ENCODE measurements around the gene MASP1.

Gene MASP1

DNA sequence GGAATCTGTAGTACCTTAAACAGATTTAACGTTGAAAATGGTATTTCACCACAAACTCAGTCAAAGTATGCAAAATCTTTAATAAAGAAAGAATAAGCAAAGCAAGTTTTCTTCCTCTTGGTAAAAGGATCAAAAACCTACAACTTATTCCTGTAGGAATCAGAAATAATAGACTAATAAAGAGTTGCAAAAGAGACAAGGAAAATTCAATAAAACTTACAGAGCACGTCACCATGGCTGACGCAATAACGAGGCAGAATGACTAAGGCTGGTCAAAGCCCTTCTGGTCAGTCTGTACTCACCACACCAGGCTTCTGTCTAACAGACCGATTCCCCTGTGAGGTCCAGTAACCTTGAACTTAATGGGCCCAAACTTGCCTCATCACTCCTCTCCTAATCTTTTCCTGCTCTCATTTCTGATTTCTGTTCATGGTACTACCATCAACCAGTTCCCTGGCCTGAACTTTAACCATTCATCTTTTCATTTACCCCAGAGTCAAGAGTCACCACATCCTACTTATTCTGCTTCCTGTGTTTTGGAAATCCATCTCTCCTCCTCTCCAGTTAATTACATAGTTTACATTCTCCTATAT lies 5.0 kb downstream of the MASP1 start:
- Mint-ChIP-seq H3K36me3 (no peaks in the 10 kb centered on the region), H3K9me3 (no peaks in the 10 kb centered on the region), H3K4me1 (no peaks in the 10 kb centered on the region), H3K4me3 (no peak overlapping the region), H3K27me3 (peaks cover 5% of the 10 kb centered on the region), H3K27ac (no peak overlapping the region)

DNA sequence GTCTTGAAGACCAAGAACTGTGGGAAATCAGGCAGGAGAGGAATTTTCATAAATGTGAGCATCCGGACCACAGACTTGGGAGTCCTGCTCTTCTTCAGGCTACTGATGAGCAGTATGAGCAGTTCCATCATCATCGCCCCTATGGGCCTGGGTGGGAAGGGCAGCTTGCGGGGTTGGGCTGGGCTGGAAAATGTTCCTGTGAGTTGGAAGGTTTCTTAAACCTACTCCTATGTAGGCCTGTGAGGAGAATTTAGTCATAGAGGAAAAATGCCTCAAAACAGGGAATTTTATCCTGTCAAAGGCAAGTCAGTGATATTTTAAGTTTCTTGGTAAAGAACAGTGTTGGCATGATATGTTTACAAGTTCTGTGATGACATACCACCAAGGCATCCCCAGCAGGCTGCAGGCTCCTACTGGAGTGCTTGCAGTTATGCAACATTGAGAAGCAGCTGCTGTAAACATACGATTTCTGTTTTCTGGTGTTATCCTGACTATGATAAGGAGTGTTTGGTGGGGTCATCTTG lies 10.3 kb downstream of the MASP1 start:
- Mint-ChIP-seq H3K4me3 (no peak overlapping the region), H3K27ac (no peak overlapping the region), H3K27me3 (peaks cover 9% of the 10 kb centered on the region)

DNA sequence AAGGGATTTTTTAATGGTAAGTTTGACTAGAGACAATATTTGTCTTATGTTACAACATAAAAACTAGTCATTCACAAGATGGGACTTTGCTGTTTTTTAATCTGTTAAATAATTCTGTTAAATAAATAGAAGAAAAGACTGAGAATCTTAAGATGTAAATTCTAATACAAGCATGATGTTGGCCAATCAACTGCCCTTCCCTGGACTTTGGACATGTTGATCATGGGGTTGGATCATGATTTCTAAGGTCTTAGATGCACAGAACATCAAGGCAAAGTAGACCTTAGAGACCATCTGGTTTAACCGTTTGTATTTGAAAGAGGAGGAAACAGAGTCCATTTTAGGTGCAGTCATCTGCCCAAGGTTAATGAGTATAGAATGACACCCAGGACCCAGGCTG lies 10.9 kb downstream of the MASP1 start:
- no peak overlapping the region for H3K27ac Mint-ChIP-seq
- H3K36me3 Mint-ChIP-seq = no peaks in the 10 kb centered on the region
- no peaks in the 10 kb centered on the region for H3K9me3 Mint-ChIP-seq
- no peaks in the 10 kb centered on the region for H3K4me1 Mint-ChIP-seq
- H3K4me3 Mint-ChIP-seq = no peak overlapping the region
- peaks cover 9% of the 10 kb centered on the region for H3K27me3 Mint-ChIP-seq

More for the DNA sequence above, 10.3 kb downstream of the MASP1 start:
- Mint-ChIP-seq H3K9me3 (no peaks in the 10 kb centered on the region), H3K4me1 (no peaks in the 10 kb centered on the region), H3K36me3 (no peaks in the 10 kb centered on the region)

DNA sequence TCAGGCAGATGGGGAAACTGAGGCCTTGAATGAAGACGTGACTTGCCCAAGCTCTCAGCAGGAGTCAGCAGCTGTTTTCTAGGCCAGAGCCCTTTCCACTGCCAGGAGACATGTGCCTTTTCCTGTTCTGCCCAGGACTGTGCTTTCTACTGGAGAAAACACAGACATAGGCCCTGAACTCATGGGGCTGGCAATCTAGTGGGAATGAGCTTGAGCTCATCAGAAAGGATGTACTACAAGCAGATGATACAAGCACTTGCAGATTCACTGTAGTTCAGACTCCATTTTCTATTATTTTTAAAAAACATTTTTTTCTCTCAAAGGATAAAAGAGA lies 14.4 kb downstream of the MASP1 start:
- Mint-ChIP-seq H3K4me3 (no peak overlapping the region), H3K9me3 (no peaks in the 10 kb centered on the region), H3K4me1 (no peaks in the 10 kb centered on the region), H3K27me3 (peaks cover 6% of the 10 kb centered on the region), H3K36me3 (no peaks in the 10 kb centered on the region), H3K27ac (no peak overlapping the region)

DNA sequence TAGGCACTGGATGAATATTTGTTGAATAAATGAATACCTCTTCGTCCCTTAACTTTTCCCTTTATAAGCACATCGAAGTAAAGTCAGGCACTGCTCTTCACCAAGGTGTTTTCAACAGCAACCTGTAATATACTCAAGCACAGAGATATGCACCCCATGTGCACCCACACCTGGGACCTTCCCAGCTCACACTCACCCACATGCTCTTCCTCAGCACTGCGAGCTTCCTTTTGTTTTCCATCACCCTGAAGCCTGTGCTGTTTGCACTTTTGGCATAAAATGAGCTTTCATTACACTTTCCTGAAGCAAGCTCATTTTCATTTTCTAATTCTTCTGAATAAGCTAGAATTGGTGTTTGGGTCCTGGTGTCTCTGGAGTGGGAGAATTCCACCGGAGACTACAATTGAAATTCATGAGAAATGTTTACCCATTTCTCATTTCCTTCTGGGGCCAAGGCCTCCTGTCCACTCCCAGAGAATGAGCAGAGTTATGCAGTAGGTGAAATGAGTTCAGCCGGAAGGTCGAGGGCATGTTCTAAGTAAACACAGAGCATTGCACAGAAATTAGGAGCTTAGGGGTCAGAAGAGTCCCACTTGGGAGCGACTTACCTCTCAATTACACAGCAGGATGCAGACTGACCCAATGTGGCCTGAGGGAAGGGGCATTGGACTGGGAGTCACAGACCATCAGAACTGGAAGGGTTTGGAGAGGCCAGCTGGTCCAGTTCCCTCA lies 15.0 kb downstream of the MASP1 start:
- Mint-ChIP-seq H3K36me3 (no peaks in the 10 kb centered on the region), H3K27ac (no peak overlapping the region), H3K4me1 (no peaks in the 10 kb centered on the region), H3K27me3 (peaks cover 6% of the 10 kb centered on the region), H3K4me3 (no peak overlapping the region), H3K9me3 (no peaks in the 10 kb centered on the region)

DNA sequence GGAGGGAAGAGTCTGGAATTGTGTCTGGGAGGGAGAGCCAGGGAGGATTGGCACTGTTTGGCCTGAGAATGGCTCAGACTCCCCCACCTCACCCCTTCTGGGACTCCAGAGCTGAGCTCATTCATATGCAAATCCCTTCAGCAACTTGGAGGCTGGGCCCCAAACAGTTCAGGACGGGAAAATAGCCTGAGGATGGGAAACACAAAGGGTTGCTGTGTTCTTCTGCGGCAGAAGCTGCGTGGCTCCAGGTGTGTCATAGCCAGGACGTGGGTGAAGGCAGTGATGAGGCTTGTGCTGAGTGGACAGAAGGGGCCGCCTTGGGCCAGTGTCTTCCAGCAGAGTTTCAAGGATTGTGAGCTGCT lies 16.6 kb downstream of the MASP1 start:
- no peaks in the 10 kb centered on the region for H3K4me1 Mint-ChIP-seq
- no peak overlapping the region for H3K27ac Mint-ChIP-seq
- peaks cover 2% of the 10 kb centered on the region for H3K36me3 Mint-ChIP-seq
- H3K27me3 Mint-ChIP-seq = peaks cover 6% of the 10 kb centered on the region
- peaks cover 5% of the 10 kb centered on the region for H3K9me3 Mint-ChIP-seq
- H3K4me3 Mint-ChIP-seq = no peak overlapping the region

DNA sequence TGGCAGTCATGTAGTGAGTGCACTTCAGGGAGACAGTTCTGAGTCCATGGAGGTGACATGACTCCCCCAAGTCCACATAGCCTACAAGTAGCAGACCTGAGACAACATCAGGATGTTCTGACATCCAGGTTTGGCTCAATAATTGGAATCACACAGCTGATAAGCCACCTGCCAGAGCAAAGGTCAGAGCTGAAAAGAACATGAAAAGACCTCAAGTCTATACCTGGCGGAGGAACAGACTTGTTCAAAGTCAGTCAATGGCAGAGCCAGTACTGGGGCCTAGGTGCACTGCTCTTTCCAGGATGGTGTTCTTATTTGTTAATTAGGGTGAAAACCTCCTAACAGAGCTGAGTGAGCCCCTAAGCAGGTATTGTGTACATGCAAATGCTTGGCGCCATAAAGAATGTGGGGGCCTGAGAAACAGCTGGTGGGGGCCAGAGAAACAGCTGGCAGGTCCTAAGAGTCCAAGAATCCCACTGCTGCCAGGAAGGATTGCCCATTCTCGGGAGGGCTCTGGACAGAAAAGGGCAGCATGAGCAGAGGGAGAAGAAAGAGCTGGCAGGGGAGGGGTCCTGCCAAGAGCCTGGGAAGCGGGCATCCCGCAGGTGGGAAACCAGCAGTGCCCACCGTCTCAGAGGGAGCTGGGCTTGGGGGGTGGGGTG lies 17.1 kb downstream of the MASP1 start:
- no peaks in the 10 kb centered on the region for H3K4me1 Mint-ChIP-seq
- peaks cover 6% of the 10 kb centered on the region for H3K9me3 Mint-ChIP-seq
- H3K27ac Mint-ChIP-seq = no peak overlapping the region
- H3K27me3 Mint-ChIP-seq = peaks cover 6% of the 10 kb centered on the region
- H3K36me3 Mint-ChIP-seq = peaks cover 2% of the 10 kb centered on the region
- no peak overlapping the region for H3K4me3 Mint-ChIP-seq

DNA sequence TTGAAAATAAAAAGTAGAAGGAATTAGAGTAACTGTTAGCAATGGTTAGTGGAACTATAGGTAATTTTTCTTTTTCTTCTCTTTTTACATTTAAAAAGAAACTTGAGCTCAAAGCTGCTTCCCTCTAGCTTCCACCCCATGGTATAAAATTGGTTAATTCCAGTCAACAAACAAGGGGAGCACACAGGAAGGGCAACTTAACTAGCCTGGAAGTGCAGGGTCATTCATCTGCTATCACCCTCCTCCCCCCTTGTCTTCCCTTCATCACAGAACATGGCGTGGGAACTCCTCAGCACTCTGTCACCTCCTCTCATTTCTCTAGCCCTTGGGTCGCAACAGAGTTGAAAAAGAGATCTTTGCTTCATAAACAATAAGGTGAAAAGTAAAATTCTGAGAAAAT lies 20.0 kb downstream of the MASP1 start:
- Mint-ChIP-seq H3K36me3 (peaks cover 2% of the 10 kb centered on the region), H3K9me3 (peaks cover 6% of the 10 kb centered on the region), H3K27ac (no peak overlapping the region), H3K27me3 (peaks cover 4% of the 10 kb centered on the region), H3K4me1 (no peaks in the 10 kb centered on the region), H3K4me3 (no peak overlapping the region)

DNA sequence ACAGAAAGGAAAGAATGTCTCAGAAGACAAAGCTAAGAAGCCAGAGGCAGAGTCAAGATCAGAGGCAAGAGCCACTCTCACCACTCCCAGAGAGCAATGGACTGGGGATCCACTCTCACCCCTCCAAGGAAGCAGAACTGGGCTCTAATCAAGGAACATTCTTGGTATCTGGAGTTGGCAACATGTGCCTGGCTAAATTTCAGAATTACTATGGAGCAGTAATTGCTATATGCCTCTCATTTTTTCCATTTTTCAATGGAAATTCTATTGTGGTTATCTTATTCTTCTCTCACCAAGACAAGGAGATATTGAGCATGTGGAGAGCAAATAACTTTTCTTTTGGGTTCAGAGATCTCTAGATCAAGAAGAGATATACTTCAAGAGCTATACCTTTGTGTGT lies 22.1 kb downstream of the MASP1 start:
- H3K4me3 Mint-ChIP-seq = no peak overlapping the region
- H3K27ac Mint-ChIP-seq = no peak overlapping the region
- no peaks in the 10 kb centered on the region for H3K4me1 Mint-ChIP-seq
- peaks cover 9% of the 10 kb centered on the region for H3K27me3 Mint-ChIP-seq
- H3K9me3 Mint-ChIP-seq = peaks cover 6% of the 10 kb centered on the region
- H3K36me3 Mint-ChIP-seq = peaks cover 2% of the 10 kb centered on the region

DNA sequence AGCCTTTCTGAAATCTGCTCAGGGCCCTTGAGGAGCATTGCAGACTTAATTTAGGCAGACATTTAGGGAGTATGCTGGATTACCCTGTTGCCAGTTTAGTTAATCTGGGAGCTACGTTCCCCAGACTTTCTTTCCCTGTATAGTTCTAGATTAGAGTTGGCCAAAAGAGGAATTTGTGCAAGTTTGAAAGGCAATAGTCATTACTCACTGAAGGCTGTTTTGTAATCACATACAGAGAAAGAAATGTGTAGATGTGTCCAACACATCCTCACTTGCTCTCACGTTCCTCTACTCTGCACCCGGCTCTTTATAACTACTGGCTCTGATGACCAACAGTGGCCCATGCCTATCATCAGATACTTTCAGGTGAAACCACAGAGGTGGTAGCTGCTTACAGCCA lies 24.2 kb downstream of the MASP1 start:
- H3K27ac Mint-ChIP-seq = no peak overlapping the region
- H3K4me1 Mint-ChIP-seq = no peaks in the 10 kb centered on the region
- H3K36me3 Mint-ChIP-seq = peaks cover 2% of the 10 kb centered on the region
- H3K27me3 Mint-ChIP-seq = peaks cover 9% of the 10 kb centered on the region
- H3K9me3 Mint-ChIP-seq = peaks cover 6% of the 10 kb centered on the region
- no peak overlapping the region for H3K4me3 Mint-ChIP-seq

DNA sequence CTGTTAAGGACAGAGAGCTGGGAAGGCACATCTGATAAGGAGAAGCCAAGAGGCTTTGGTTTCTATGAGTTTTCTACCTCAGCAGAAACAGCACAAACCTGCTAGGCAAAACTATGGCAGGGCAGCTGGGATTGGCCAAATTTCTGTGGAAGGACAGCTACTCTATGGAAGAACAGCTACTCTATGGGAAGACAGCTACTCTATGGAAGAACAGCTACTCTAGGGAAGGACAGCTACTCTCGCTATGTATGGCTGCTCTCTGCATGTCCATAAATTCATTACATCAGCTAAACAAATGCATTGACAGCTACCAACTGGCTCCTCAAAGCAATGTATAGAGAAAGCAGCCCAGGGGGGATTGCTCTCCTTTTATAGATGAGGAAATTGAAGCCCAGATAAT lies 24.8 kb downstream of the MASP1 start:
- Mint-ChIP-seq H3K4me3 (no peak overlapping the region), H3K27me3 (peaks cover 12% of the 10 kb centered on the region), H3K36me3 (peaks cover 2% of the 10 kb centered on the region), H3K27ac (no peak overlapping the region), H3K4me1 (no peaks in the 10 kb centered on the region), H3K9me3 (peaks cover 6% of the 10 kb centered on the region)

DNA sequence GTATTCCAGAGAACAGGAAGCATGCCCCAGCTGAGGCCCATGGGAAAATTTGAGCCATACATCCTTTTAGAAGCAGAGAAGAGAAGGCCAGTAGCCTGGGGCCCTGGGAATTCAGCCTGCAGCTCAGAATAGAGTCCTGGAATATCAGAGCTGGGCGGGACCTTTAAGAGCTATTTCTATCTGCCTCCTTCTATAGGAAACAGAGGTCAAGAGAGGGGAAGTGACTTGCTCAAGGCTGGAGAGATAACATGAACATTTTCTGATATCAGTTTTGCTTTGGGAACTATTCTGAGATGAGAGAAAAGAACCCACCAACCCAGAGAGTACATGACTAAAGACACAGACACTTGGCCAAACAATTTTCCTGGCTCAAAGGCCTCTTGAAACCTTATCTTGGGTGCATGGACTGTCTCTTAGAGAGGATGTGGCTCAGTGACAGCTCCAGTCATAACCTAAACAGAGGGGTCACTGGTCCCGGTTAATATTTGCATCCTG lies 26.0 kb downstream of the MASP1 start:
- H3K4me3 Mint-ChIP-seq = no peak overlapping the region
- H3K27me3 Mint-ChIP-seq = peaks cover 16% of the 10 kb centered on the region
- no peak overlapping the region for H3K27ac Mint-ChIP-seq
- H3K4me1 Mint-ChIP-seq = no peaks in the 10 kb centered on the region
- peaks cover 6% of the 10 kb centered on the region for H3K9me3 Mint-ChIP-seq
- H3K36me3 Mint-ChIP-seq = peaks cover 2% of the 10 kb centered on the region

DNA sequence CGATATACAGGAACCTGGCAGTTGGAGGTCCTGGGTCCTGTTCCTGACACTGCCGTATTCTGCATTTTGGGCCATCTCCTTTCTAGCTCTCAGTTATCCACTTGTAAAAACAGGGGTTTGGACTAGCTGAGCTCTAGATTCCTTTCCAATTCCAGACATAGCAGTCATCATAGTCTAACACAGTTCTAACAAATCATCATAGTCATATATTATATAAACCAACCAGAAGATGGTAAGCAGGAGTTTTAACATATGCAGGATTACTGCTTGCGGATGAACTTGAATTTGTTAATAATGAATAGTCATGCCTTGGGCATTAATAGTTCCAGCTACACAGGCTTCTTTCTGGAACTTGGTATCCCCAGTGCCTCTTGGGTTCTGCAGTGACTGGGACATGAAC lies 26.6 kb downstream of the MASP1 start:
- H3K4me1 Mint-ChIP-seq = no peaks in the 10 kb centered on the region
- peaks cover under 1% of the 10 kb centered on the region for H3K9me3 Mint-ChIP-seq
- no peaks in the 10 kb centered on the region for H3K36me3 Mint-ChIP-seq
- no peak overlapping the region for H3K4me3 Mint-ChIP-seq
- H3K27ac Mint-ChIP-seq = no peak overlapping the region
- H3K27me3 Mint-ChIP-seq = peaks cover 15% of the 10 kb centered on the region

DNA sequence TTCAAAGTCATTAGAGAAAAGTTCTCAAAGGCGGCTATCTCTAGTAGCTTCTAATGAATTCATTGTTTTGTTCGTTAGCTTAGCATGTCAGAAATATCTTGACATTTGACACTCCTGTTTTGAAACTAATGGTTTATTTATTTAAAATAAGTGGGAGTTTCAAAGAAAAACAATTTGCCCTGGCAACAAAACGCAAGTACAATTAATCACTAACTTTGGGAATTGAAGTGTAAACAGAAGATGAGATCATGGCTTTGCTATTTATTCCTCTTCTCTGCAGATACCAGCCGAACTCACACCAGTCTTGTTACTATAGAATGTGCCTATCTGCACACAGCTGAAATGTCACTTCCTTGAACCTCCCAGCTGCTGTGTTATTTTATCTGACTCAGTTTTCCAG lies 27.5 kb downstream of the MASP1 start:
- H3K27me3 Mint-ChIP-seq = peaks cover 13% of the 10 kb centered on the region
- H3K4me3 Mint-ChIP-seq = no peak overlapping the region

DNA sequence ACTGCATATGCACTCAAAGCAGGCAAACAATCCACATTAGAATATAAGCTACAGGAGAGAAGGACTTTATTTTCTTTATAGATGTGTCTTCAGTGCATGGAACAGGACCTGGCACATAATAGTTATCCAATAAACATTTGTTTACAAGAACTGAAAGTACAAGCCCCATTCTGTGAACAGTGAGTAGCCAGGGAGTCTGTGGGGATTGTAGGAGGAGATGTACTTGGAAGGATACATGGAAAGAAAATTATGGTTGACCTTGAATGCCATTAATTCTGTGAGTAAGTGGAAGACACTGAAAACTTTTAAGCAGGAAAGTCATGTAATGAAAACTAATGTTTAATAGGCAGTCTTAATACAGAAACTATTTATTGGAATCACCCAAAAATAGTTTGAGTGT lies 28.3 kb downstream of the MASP1 start:
- H3K4me3 Mint-ChIP-seq = no peak overlapping the region
- H3K9me3 Mint-ChIP-seq = no peaks in the 10 kb centered on the region
- H3K27ac Mint-ChIP-seq = no peak overlapping the region
- H3K4me1 Mint-ChIP-seq = no peaks in the 10 kb centered on the region
- H3K36me3 Mint-ChIP-seq = no peaks in the 10 kb centered on the region
- peaks cover 15% of the 10 kb centered on the region for H3K27me3 Mint-ChIP-seq

More for the DNA sequence above, 27.5 kb downstream of the MASP1 start:
- H3K36me3 Mint-ChIP-seq = no peaks in the 10 kb centered on the region
- H3K4me1 Mint-ChIP-seq = no peaks in the 10 kb centered on the region
- H3K27ac Mint-ChIP-seq = no peak overlapping the region
- H3K9me3 Mint-ChIP-seq = no peaks in the 10 kb centered on the region

DNA sequence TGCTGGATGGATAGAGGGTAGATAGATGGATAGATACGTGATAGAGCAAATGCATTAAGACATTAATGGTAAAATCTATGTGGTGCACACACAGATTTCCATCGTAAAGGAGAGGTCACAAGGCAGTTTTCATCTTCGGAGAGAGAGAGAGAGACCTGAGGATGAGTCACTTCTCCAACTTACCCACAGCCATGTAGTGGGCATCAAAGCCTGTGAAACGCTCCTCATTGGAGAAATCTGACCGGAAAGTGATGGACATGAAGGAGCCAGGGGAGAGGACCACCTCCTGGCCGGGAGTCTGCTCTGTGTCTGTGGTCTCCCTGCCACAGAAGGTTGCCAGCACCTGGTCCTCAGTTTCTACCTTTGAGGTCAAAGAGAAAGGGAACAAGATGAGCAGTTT lies 29.2 kb downstream of the MASP1 start:
- Mint-ChIP-seq H3K27ac (no peak overlapping the region), H3K36me3 (no peaks in the 10 kb centered on the region), H3K4me1 (no peaks in the 10 kb centered on the region), H3K4me3 (no peak overlapping the region), H3K27me3 (peaks cover 15% of the 10 kb centered on the region), H3K9me3 (no peaks in the 10 kb centered on the region)
